Stimulated activated CD8-positive, alpha-beta memory T cell treated with anti-CD3 and anti-CD28 coated beads, Interleukin-7, amount 100 ng/mL, for 4 hours (primary cell): ENCODE results near the gene ING4.
A peak's percentile ranks its signal among the peaks of the same experiment; 100 is the strongest.
"Not testable (repeated sequence)": the region's sequence is repeated elsewhere in the genome, so short reads cannot be mapped to it uniquely, and the experiment has no call there.

ENCODE experiments used
- DNase-seq, 2 donors: peaks; one replicate each; pipeline ENCODE4 v3.0.0-alpha.2; 2020; ENCODE audit warnings: low read depth in 2 of 2

ING4 gene

DNA sequence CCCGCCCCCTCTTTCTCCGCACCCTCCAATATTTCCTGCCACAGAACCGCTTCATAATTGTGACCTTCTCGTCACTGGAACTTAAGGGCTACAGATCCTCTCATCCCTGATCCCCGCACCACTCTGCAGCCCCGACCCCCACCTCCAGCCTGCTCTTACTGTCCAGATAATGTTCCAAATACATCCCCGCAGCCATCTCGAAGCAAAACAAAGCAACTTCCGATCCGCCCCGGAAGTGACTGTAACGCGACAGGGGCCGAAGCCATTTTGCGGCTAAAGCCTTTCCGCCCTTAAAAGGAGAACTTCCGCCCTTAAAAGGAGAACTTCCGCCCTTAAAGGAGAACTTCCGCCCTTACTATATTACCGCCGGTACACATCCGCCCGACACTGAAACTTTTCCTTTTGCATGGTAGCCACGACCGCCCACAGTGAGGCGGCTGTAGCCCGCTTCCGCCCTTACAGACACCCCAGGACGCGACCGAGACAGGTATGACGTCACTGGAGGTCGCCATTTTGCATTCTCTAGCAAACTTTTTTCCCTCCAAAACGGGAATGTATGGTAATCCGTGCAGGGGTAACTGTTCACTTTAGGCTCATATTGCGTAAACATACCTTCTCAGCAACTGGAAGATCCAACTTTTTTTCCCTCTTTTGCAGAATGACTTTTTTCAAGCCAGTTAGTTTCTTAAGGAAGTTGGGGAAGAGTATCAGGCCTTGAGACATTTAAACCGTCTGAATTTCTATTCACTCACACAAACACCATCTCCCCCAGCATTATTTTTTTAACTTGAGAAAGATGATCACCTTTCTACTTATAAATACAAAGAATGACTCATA is at the start of gene ING4:
ING4 (minus strand) TSS at position 214 of the 837 bp plus-strand sequence; CDS start at position 196, 18 bp downstream.
- peak; percentile 95 to 97 for DNase-seq

DNA sequence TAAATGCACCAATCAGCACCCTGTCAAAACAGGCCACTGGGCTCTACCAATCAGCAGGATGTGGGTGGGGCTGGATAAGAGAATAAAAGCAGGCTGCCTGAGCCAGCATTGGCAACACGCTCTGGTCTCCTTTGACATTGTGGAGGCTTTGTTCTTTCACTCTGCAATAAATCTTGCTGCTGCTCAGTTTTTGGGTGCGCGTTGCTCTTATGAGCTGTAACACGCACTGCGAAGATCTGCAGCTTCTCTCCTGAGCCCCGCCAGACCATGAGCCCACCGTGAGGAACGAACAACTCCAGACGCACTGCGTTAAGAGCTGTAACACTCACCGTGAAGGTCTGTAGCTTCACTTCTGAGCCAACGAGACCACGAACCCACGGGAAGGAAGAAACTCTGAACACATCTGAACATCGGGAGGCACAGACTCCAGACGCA is 46.1 kb upstream of the ING4 start:
- no peak for DNase-seq

DNA sequence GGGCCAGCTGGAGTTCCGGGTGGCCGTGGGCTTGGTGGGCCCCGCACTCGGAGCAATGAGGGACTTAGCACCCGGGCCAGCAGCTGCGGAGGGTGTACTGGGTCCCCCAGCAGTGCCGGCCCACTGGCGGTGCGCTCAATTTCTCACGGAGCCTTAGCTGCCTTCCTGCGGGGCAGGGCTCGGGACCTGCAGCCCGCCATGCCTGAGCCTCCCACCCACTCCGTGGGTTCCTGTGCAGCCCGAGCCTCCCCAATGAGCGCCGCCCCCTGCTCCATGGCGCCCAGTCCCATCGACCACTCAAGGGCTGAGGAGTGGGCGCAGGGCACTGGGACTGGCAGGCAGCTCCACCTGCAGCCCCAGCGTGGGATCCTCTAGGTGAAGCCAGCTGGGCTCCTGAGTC is 45.4 kb upstream of the ING4 start:
- DNase-seq: not testable (repeated sequence)

DNA sequence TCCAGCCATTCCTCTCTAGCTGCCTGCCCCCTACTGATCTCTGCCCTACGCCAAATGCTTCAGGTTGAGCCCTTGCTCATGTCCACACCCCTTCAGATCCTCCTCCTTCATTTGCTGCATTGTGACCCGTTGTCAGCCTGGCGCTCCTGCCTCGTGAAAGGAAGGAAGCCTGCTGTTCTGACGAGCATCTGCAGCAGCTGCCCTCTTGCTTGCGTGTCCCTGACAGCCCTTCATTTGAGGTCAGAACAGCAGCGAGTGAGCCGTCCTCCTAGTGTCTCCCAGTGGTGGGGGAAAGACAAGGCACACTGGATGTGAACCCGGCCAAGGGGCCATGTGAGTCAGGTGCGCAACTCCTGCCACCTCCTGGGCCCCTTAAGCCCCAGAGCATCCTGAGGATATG is 40.7 kb upstream of the ING4 start:
- no peak for DNase-seq

DNA sequence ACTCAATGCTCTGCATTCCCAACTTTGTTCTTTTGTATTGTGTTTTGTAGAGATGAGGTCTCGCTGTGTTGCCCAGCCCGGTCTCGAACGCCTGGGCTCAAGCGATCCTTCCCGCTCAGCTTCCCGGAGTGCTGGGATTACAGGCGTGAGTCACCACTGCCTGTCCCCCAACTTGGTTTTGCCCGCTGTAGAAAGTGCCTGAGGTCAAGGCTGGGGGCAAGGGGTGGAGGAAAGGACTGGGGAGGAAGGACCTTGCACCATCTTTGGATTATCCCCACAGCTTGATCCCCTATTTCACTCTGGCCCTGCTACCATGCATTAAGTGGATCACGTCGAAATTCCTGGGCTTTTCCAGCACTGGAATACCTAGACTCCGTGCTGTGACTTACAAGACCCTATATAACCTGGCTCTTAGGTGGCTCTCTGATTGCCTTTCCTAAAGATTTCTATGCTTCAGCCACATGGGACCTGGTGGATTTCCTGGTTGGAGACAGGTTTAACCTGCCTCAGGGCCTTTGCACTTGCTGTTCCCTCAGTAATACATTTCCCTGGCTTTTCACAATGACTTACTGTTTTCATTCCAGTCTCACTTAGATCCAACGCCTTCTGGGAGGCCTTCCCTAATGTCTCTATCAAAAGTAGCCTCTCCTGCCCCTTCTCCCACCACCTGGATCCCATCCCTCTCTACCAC is 38.3 kb upstream of the ING4 start:
- no peak for DNase-seq

DNA sequence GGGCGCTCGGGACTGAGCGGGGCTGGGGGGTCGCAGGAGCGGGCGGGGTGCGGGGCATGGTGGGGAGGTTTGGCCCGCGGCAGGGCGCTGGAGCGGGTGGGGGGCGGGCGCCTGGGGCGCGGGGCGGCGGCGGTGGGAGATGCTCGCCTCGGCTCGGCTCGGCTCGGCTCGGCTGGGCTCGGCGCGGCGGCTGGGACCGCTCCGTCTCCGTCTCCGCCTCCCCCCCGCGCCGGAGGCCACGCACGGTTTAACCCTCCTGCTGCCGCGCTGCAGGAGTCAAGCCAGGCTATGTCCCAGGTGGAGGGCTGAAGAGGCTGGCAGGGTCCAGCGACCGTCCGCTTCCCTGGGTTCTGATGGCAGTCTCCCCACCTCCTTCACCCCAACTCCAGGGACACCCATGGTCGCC is 37.7 kb upstream of the ING4 start, which contains the start of gene PIANP:
PIANP (minus strand) TSS at position 170 of the 406 bp plus-strand sequence. CDS start 2,754 bp downstream, outside the sequence.
- peak in 1 of 2 donors; percentile 27 for DNase-seq

DNA sequence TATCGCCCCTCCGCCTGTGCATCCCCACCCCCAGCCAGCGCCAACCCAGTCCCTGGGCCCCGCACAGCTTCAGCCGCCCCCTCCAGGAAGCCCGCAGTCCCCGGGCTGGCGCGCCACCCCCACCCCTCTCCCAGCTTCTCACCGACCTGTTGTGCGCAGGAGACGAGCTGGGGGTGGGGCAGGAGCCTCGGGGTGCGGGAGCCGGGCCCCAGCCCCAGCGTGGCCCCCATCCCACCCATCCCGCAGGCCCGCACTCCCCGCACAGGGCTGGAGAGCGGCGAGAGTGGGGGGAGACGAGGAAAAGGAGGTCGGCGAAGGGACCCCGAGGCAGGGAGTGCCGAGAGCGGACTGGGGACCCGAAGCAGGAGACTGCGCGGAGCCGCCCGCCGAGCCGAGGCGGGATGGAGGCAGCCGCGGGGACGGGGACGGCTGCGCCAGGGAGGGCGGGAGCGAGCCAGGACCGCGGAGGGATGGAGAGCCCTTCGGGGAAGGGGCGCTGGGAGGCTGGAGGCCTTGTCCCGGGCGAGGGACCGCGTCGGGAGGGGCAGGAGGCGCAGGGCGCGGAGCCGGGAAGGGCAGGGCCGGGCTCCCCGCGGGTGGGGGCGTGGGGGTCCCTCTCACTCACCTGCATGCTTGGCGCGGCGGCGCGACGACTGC is 37.2 kb upstream of the ING4 start:
- no peak for DNase-seq

DNA sequence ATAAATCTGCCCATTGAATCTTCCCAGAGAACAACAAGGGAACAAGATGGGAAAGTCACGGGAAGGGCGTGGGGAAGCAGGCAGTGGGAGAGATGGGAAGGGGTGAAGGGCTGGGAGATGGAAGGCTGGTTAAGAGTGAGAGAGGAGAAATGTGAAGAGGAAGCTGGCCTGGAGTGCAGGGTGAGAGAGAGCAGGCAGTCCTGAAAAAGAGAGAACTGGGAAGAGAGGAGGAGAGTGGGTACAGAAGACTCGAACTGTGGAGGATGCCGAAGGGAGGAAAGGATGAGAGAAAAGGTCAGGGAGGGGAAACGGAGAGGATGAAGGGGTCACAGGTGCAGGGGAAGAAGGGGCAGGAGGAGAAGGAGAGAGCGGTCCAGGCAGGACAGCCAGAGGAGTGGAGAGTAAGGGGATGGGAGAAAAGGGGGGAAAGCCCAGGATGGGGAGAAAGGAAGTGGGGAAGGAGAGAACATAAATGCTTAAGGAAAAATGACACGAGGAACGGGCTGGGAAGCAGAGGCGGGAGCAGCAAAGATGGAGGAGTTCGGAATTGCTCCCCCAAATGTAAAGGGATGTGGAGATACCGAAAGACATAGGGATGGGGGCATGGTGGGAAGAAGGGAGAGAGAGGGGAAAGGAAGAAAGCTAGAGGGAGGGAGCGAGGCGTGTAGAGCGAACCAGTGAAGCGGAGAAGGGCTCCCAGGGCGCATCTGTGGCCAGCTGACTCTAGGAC is 36.5 kb upstream of the ING4 start:
- DNase-seq: no peak

DNA sequence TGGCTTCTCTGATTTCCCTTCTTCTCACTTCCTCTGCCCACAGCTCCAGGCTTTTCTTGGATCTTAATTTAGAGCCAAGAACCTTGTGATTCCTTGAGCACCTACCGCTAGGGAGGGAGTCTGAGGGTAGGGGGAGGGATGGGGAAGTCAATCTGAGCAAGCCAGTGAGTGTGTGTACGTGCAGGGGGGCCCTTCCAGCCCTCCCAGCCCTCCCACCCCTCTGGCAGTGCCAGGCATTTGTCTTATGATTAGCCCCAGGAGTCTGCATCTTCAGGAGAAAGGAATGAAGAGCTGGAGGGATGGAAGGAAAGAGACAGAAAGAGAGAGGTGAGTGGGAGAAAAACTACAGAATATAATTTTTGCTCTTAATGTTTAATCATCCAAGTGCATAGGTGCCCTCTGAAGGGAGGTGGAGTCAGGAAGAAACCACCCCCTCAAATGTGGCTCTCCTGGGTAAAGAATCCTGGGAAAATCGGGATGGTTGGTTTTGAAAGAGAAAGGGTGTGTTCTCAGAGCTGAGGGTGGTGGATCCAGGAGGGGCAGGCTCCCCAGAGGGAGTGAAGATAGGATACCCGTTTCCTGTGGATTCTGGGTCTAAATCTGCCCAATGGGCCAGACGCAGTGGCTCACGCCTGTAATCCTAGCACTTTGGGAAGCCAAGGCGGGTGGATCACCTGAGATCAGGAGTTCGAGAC is 35.6 kb upstream of the ING4 start:
- DNase-seq: no peak

DNA sequence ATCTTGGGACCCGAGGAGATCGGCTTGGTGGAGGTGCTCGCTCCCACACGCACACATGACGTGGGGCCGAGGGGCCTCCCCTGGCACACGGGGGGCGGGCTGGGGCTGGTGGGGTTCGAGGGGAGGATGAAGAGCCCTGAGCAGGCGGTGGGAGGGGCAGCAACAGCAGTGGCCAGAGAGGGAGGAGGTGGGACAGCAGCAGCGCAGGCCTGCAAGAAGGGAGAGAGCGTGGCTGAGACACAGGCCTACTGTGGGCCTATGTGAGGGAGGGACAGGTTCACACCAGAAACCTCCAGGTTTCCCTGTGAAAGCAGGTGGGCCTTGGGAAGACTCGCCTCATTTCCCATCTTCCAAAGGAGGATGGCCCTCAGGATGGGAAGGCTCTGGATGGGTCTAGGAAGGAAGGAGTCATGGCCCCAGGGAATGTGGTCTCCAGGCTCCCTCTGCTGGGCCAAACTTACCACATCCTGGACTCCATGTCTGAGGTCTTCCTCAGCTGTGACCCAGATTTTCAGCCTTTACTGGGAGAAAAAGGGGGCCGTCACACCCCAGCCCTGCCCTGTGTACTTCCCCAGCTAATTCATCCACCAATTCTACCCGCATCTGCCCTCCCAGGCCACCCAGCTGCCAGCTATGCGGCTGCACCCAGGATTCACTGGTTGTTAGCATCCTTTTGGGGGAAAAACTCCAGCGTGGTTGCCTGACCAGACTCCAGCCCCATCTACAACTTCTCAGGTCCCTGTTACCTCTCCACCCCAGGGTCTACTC is 34.8 kb upstream of the ING4 start:
- DNase-seq: no peak

DNA sequence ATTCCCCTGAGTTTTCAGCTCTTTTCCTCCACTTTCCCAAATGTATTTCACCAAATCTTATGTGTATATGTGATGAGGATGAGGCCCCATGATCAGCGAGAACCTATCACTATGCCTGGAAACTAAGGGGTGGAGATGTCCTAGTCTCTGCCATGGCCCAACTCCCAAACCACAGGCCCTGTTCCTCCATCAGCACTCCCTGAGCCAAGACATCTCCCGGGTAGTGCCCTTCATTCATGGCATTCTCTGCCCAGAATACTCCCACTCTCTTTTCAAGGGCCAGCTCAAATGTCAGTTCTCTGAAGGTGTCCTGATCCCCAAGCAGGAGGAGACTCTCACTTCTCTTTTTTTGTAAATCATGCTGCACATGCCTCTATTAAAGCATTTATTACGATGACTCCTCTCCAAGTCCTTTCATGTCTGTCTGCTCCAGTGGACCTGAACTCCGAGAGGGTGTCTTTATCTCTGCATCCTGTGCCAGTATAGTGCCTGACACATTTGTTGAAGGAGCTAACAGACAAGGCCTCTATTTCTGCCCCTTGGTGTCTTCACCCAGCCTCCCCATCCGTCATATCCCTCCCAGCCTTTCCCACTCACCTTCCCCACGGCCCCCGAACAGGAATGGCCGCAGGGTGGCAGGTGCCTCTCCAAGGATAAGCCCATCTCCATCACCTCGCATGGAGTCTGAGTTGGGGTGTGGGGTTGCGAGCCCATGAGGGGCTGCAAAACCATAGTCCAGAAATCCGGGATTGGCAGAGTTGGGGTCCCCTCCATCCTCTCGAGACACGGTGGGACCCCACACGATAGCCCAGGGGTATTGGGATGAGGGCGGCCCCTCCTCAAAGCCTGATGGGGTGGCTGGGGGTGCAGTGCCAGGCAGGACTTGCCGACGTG is 34.0 kb upstream of the ING4 start:
- DNase-seq: no peak

DNA sequence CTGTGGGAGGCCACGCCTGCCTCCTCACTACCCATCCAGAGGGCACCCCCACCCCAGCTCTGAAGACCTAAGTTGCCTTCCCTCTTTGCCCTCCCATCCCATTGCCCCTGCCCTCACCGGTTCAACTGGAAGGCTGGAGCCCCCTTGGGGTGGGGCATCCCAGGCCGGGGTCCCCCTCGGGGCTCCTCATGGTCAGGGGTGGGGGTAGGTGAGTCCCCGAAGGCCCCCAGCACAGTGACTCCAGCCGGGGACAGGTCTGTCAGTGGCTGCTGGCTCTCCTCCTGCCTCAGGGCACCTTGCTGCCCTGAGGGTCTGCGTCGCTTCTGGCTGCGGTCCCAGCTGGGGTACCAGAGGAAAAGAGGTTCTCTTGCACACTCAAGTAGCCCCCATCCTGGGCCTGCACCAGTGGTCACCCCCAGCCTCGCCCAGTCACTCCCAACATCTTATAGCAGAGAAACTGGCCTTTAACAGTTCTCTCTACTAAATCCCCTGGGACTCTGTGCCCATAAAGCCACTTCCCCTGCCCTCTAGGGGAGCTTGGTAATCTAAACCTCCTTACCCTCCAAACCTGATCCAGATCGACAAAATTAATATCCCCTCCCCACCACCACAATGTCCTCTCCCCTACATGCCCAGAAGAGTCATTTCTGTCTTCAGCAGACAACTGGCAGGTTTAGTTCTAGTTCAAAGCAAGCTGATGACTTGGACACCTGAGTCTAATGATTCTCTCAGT is 32.6 kb upstream of the ING4 start:
- no peak for DNase-seq

DNA sequence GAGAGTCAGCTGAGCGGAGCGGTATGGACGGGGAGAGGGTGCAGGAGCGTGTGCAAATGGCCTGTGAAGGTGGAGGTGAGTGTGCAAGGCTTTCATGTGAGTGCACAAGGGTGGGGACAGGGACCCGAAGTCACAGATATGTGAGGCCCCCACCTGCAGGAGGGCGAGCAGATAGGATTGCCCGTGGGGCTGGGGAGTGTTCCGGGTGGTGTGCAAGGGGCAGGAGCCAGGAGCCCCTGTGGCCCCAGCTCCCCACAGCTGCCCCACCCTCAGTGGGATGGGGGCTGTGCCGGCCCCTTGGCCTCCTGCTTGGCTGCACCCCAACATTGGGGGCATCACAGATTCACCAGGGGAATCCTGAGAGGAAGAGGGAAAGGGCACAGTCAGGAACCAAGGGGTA is 31.8 kb upstream of the ING4 start:
- DNase-seq: no peak

DNA sequence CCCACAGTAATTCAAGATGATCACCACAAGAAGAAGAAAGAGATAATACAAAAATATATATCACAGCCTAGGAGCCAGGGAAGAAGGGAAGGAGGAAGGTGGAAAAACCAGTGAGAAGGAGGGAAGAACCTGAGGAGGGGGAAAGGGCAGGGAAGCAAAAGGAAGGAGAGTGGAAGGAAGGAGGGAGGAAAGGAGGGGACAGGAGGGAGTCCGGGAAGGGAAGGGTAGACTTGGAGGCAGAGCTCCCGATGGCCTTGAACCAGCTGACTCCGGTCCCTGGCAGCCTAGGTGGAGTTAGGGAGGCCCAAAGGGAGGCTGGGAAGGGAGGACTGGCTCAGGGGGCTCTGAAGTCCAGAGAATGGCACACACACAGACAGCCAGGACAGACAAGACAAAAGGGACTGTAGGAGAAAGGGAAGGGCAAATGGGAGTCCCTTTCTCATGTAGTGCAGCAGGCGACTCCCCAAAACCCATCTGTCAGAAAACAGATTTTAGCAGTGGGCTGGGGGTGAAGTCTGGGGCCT is 31.0 kb upstream of the ING4 start:
- no peak for DNase-seq

DNA sequence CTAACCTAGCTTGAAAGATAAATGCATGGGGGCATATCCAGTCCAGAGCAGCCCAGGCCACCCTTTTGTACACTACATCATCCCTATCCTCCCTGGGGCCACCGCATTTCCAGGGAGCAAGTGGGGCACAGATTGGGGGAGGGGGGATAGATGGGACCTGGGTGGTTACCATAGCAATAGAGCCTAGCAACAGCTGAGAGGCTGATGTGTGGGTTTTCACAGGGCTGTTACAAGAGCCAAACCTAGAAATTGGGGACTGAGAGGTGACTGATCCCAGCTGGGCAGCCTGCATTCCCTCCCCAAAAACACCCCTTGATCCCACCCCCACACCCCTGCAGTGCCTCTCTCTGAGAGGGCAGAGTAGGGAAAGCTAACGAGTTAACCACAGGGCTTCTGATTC is 30.0 kb upstream of the ING4 start:
- no peak for DNase-seq

DNA sequence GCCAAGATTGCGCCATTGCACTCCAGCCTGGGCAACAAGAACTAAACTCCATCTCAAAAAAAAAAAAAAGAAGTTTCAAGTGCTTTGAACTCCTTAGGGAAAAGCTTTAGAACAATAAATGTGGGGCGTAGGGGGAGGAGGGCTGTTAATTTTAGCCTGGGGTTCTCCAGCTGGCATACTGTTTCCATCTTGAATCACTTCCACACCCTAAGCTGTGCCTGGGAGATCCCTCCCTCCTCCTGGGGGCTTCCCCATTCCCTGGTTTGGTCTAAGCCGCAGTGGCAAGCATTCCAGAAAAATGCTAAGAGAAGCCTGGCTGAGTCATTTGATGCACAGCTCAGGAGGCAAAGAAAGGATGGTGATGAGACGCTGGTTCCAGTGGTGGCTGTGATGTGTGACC is 28.6 kb upstream of the ING4 start:
- DNase-seq: no peak

DNA sequence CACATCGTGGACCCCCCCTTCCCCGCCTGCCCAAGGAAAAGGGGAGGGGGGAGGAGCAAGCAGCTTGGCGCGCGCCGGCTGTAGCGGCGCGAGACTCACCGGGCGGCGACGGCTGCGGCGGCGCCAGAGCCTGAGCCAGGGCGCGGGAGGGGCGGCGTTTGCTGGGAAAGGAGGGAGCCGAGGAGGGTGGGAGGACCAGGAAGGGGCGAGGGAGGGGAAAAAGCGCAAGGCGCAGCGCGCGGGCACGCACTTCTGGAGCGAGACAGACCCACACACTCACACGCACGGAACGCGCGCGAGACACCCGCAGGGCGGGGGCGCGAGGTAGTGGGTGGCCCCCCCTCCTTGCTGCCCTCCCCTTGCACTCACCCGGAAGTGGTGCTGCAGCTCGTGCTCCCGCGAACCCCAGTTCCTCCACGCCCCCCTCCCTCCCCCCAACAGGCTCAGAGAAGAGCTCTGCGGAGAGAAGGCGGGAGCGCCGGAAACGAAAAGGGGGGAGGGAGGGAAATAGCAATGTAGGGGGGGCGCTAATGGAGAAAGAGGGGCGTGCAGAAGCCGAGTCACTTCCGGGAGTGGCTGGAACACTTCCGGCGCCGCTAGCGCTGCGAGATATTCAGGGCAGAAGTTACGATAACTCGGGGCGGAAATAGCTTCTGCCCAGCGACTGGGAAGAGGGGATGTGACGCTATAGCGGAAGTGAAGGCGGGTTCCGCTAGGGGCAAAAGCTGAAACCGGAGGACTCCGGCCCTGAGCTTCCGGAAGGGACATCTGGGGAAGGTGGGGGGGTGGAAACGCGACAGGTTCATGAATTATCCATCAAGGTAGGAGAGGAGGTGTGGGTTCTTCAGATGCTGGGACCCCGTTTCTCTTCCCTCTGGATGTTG is 26.3 kb upstream of the ING4 start, which contains the start of gene ZNF384:
ZNF384 (minus strand) TSS at position 377 of the 884 bp plus-strand sequence. CDS start 9,855 bp downstream, outside the sequence.
- peak; percentile 95 for DNase-seq
